RWPE2 (cell line): ENCODE measurements around the gene CFAP97D2.
"Not testable (repeated sequence)": the region's sequence is repeated elsewhere in the genome, so short reads cannot be mapped to it uniquely, and the experiment has no call there.

Source experiments
- ATAC-seq: fragments of 200-7000 bp; cut with Tn5 transposase; 3 replicates; pipeline ENCODE4 v1.9.1; 2021; ENCODE audit warnings: low read depth
- DNase-seq: peaks from one replicate; pipeline ENCODE4 v3.0.0-alpha.2; 2020; ENCODE audit warnings: low spot score
- H3K27ac ChIP-seq: fragments of 450-650 bp; 2 replicates; pipeline ENCODE4 v1.5.1; 2017; ENCODE audit warnings: mild to moderate bottlenecking; ENCODE audit not compliant: poor library complexity, severe bottlenecking
- H3K27me3 ChIP-seq: fragments of 250-450 bp; sonication (Bioruptor Pico); 2 replicates; pipeline ENCODE4 v1.5.1; 2021; ENCODE audit warnings: mild to moderate bottlenecking, moderate library complexity; ENCODE audit not compliant: insufficient read depth, poor library complexity, severe bottlenecking
- H3K36me3 ChIP-seq: fragments of 250-450 bp; sonication (Bioruptor Pico); 2 replicates; pipeline ENCODE4 v1.5.1; 2020; ENCODE audit warnings: low read depth, mild to moderate bottlenecking, moderate library complexity
- H3K4me1 ChIP-seq: fragments of 250-450 bp; sonication (Bioruptor Pico); 2 replicates; pipeline ENCODE4 v1.5.1; 2021; ENCODE audit warnings: mild to moderate bottlenecking, moderate library complexity; ENCODE audit not compliant: insufficient read depth, poor library complexity, severe bottlenecking
- H3K4me3 ChIP-seq: fragments of 250-450 bp; sonication (Bioruptor Pico); 2 replicates; pipeline ENCODE4 v1.5.1; 2021; ENCODE audit warnings: mild to moderate bottlenecking, moderate library complexity; ENCODE audit not compliant: severe bottlenecking
- H3K9me3 ChIP-seq: fragments of 250-450 bp; sonication (Bioruptor Pico); 2 replicates; pipeline ENCODE4 v1.5.1; 2021; ENCODE audit warnings: mild to moderate bottlenecking, moderate library complexity; ENCODE audit not compliant: severe bottlenecking
- CTCF ChIP-seq: fragments of 450-650 bp; IDR thresholded peaks from one replicate; pipeline ENCODE4 v1.5.1; 2017; ENCODE audit warnings: mild to moderate bottlenecking, moderate library complexity; ENCODE audit not compliant: poor library complexity, severe bottlenecking

Gene CFAP97D2

GRCh38 chr13:114155320-114155719 lies 23.7 kb upstream of the CFAP97D2 start:
- DNase-seq (no peak), ATAC-seq (no peak)
- H3K4me1 ChIP-seq: peaks cover 9% of the 10 kb centered on the region
- H3K4me3 ChIP-seq: no peak overlapping the region
- no peaks in the 10 kb centered on the region for H3K36me3 ChIP-seq
- no peak overlapping the region for H3K27ac ChIP-seq
- no peaks in the 10 kb centered on the region for H3K27me3 ChIP-seq
- no peaks in the 10 kb centered on the region for H3K9me3 ChIP-seq
- no peak for TF ChIP-seq CTCF

GRCh38 chr13:114155926-114156883 lies 22.9 kb upstream of the CFAP97D2 start:
- no peaks in the 10 kb centered on the region for H3K36me3 ChIP-seq
- no peak for ATAC-seq
- DNase-seq: peak; percentile 33
- H3K4me3 ChIP-seq: no peak overlapping the region
- TF ChIP-seq CTCF: no peak
- no peaks in the 10 kb centered on the region for H3K9me3 ChIP-seq
- H3K27ac ChIP-seq: no peak overlapping the region
- peaks cover 8% of the 10 kb centered on the region for H3K4me1 ChIP-seq
- H3K27me3 ChIP-seq: no peaks in the 10 kb centered on the region

- Histone ChIP-seq H3K27me3 (no peaks in the 10 kb centered on the region), H3K36me3 (no peaks in the 10 kb centered on the region), H3K4me3 (no peak overlapping the region), H3K27ac (no peak overlapping the region), H3K4me1 (no peaks in the 10 kb centered on the region), H3K9me3 (no peaks in the 10 kb centered on the region)
- ATAC-seq (peak; percentile 41; the same call in 1 of the 3 replicates), DNase-seq (peak; percentile 49)
- TF ChIP-seq CTCF: no peak
Measured at GRCh38 chr13:114157869-114158495, 21.1 kb upstream of the CFAP97D2 start.

- H3K27ac ChIP-seq, H3K4me1 ChIP-seq, H3K9me3 ChIP-seq, DNase-seq, H3K36me3 ChIP-seq, H3K27me3 ChIP-seq, H3K4me3 ChIP-seq, ATAC-seq: not testable (repeated sequence)
Measured at GRCh38 chr13:114158869-114159666, 20.0 kb upstream of the CFAP97D2 start.

GRCh38 chr13:114161028-114161556 lies 18.0 kb upstream of the CFAP97D2 start:
- Histone ChIP-seq H3K36me3 (no peaks in the 10 kb centered on the region), H3K4me3 (no peak overlapping the region), H3K27ac (no peak overlapping the region), H3K4me1 (no peaks in the 10 kb centered on the region), H3K27me3 (no peaks in the 10 kb centered on the region), H3K9me3 (no peaks in the 10 kb centered on the region)
- DNase-seq (no peak), ATAC-seq (no peak)
- TF ChIP-seq CTCF: no peak
